HG03354 (cell line): ENCODE measurements around the gene RPL28.
"Not testable (repeated sequence)": the region's sequence is repeated elsewhere in the genome, so short reads cannot be mapped to it uniquely, and the experiment has no call there.

ENCODE experiments used
- ATAC-seq: cut with Tn5 transposase; IDR thresholded peaks from one replicate; pipeline ENCODE4 v1.9.1; 2021; ENCODE audit warnings: mild to moderate bottlenecking; ENCODE audit not compliant: unreplicated experiment, poor library complexity, severe bottlenecking

RPL28 gene

DNA sequence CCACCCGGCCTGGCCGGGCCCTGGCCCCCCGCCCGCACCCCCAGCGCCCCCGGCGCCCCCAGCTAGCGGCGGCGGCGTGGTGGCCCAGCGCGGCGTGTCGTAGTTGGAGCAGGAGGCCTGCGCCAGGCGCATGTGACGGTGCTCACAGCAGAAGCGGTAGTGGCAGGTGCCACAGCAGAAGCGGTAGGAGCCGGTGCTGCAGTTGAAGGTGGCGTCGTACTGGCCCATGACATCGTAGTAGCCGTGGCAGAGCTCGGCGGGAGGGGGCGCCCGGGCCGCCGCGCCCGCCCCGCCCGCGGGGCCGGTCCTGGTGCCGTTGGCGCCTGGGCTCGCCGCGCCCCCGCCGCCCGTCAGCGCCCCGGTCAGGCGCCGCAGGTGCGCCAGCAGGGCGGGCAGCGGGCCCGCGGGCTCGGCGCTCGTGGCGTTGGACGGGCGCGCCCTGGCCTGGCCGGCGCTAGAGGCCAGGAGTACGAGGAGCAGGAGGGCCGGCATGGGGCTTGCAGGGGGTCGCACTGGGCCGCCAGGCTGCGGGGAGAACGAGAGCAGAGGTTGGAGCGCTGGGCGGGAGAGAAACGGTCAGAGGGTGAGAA is 56.7 kb downstream of the RPL28 start:
- no peak for ATAC-seq

DNA sequence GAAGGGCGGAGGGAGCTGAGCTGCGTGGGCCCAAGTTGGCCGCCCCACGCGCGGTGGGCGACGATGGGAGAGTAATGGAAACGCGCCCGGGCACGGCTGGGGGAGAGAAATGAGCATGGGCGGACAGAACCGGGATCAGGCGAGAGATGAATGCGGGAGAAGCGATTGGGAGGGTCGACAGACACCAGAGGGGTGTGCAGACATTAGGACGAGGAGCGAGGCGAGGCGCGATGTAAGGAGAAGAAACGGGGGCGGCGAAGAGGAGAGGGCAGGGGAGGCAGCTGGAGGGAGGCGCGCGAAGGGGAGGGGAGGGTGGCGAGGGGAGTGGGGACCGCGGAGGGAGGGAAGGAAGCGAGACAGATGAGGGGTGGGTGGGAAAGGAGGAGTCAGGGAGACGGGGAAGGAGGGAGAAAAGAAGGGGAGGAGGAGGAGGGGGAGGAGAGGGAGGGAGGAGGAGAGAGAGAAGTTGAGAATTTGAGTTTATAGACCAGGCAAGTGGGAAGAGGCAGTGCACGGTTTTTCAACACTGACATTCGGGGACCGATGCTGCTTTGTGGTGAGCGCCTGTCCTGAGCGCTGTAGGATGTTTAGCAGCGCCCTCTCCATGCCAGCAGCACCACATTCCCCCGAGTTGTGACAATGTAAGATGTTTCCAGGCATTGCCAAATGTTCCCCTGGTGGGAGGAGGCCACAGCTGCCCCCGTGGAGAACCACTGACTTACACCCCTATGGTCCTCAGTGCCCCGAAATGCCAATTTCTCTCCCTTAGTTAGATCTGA is 57.5 kb downstream of the RPL28 start, which contains the start of gene SHISA7:
SHISA7 (minus strand) TSS at position 256 of the 779 bp plus-strand sequence. CDS start 437 bp downstream, outside the sequence.
- no peak for ATAC-seq

DNA sequence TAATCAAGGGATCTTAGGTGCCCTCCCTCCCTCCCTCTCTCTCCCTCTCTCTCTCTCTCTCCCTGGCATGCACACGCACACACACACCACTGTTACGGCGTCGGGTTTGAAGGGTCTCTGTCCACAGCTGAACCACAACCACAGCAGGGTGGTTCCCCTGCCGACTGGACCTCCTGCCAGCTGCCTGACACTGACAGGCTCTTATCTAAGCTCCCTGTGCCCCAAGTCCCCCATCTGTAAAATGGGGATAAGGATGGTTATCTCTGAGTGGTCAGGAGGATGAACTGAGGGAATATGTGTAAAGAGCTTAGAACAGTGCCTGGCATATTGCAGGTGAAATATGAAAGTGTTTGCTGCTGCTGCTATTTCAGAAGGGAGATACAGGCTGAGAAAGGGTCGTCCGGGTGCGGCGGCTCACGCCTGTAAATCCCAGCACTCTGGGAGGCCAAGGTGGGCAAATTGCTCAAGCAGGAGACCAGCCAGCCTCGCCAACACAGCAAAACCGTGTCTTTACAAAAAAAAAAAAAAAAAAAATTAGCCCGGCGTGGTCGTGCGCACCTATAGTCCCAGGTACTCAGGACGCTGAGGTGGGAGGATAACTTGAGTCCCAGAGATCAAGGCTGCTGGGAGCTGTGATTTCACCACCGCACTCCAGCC is 58.2 kb downstream of the RPL28 start:
- no peak for ATAC-seq

DNA sequence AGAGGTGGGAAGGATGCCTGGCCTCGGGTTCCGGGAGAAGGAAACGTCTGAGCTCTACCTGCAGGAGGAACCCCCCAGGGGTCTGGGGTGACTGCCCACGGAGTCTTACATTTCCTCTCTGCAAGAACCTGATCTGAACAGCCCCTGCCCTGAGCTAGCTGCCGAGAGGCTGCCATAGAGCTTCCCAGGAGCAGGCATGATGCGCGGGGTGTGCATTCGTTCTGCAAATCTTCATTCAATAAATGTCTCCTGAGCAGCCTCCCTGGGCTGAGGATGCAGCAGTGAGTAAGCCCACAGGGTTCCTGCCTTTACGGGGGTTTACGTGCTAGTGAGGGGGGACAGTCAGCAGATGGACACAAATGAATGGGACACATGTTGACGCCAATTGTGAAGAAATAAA is 58.9 kb downstream of the RPL28 start:
- no peak for ATAC-seq

DNA sequence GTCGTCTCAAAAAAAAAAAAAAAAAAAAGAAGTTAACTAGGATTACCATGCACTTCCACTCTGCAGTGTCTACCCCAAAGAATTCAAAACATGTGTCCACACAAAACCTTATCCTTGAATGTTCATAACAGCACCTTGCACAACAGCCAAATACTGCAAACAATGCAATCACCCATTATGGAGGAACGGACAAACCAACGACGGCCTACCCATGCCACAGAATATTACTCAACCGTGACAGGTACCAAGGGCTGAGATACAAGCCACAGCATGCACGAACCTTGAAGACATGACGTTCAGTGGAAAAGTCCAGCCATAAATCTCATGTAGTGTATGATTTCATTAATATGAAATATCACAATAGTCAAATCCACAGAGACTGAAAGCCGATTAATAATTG is 60.3 kb downstream of the RPL28 start:
- no peak for ATAC-seq

GRCh38 chr19:55447421-55448174 is 61.9 kb downstream of the RPL28 start:
- no peak for ATAC-seq

DNA sequence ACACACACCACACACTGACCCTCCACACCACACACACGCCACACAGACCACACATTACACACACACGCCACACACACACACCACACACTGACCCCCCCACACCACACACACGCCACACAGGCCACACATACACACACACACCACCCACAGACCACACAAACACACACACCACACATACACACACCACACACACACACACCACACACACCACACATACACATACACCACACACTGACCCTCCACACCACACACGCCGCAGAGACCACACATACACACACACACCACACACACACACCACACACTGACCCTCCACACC is 62.4 kb downstream of the RPL28 start:
- not testable (repeated sequence) for ATAC-seq

GRCh38 chr19:55449469-55449868 is 63.7 kb downstream of the RPL28 start:
- no peak for ATAC-seq

DNA sequence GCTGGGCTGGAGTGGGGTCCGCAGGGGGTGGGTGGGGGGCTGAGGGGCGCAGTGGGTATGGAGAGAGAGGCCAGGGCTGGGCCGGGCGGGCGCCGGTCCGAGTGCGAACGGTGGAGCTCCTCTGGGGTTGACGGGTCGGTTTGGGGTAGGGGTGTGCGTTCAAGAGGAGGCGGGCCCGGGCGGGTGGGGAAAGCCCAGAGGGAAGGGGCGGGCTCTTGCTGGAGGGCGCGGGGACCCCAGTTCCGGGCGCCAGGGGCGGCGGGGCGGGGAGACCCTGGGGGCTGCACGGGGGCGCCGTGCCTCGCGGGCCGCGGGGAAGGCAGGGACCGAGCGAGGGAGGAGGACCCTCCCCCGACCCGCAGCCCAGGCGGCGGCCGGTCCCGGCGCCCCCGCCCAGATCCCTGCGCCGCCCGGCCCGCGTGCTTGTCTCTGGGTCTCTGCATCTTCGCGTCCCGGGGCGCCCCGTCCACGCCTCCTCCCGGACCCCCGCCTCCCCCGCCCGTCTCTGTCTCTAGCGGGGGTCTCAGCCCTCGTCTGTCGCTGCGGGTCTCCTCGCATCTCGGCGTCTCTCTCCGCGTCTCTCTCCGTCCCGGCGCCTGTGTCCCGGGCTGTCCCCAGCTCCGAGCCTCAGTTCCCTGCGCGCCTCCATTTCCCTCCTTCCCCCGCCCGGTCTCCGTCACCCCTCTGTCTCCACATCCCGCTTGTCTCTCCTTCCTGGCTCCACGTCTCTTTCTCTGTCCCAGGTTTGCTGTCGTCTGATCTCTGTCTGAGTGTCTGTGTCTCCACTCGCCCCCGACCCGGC is 65.6 kb downstream of the RPL28 start:
- ATAC-seq: no peak

- no peak for ATAC-seq
These were observed 66.4 kb downstream of the RPL28 start for GRCh38 chr19:55451965-55452748.
